HepG2 (cell line): ENCODE measurements around the gene ATP13A2.
"Not testable (repeated sequence)": the region's sequence is repeated elsewhere in the genome, so short reads cannot be mapped to it uniquely, and the experiment has no call there.

Experiments
- BRF2 ChIP-seq: sonication (generic); formaldehyde crosslinking; IDR thresholded peaks from 2 replicates; pipeline ENCODE4 v1.8.1; 2022; ENCODE audit warnings: mild to moderate bottlenecking, missing genetic modification reagents
- CTCF ChIP-seq: sonication (generic); formaldehyde crosslinking; IDR thresholded peaks from 2 replicates; pipeline ENCODE4 v1.5.0; 2020; ENCODE audit warnings: mild to moderate bottlenecking, missing genetic modification reagents, moderate library complexity
- HDAC6 ChIP-seq: fragments of 200-600 bp; sonication (generic); IDR thresholded peaks from 2 replicates; pipeline ENCODE4 v1.7.0; 2017; ENCODE audit warnings: mild to moderate bottlenecking, antibody characterized with exemption, low read length, low read depth
- HMGXB4 ChIP-seq, 2 experiments: sonication (generic) in 1 of 2; formaldehyde crosslinking in 1 of 2; IDR thresholded peaks; 2 replicates each; pipeline versions ENCODE4 v1.4.0 to v1.6.1; 2018 to 2020; ENCODE audit warnings: missing genetic modification reagents in 2 of 2, borderline replicate concordance in 1 of 2, low read depth in 1 of 2, mild to moderate bottlenecking in 1 of 2, missing biosample characterization in 1 of 2
- HNRNPH1 ChIP-seq: fragments of 200-400 bp; formaldehyde crosslinking; optimal IDR thresholded peaks from 2 replicates; pipeline ENCODE3; 2017; ENCODE audit warnings: mild to moderate bottlenecking, low read depth, low read length
- KLF12 ChIP-seq: sonication (generic); formaldehyde crosslinking; IDR thresholded peaks from 2 replicates; pipeline ENCODE4 v1.4.0; 2020; ENCODE audit warnings: missing genetic modification reagents, borderline replicate concordance
- MYC ChIP-seq: sonication (generic); formaldehyde crosslinking; IDR thresholded peaks from 2 replicates; pipeline ENCODE4 v1.9.0; 2021; ENCODE audit warnings: missing genetic modification reagents, borderline replicate concordance
- NR2C2 ChIP-seq: sonication (generic); formaldehyde crosslinking; IDR thresholded peaks from 2 replicates; pipeline ENCODE4 v1.4.0; 2020; ENCODE audit warnings: missing genetic modification reagents, mild to moderate bottlenecking, moderate library complexity, borderline replicate concordance
- YY1 ChIP-seq: IDR thresholded peaks from 2 replicates; pipeline ENCODE4 v1.6.1; 2011; ENCODE audit warnings: low read length, low read depth, moderate library complexity, mild to moderate bottlenecking; ENCODE audit not compliant: insufficient read depth, insufficient replicate concordance
- ZNF616 ChIP-seq: sonication (generic); formaldehyde crosslinking; IDR thresholded peaks from 2 replicates; pipeline ENCODE4 v1.5.0; 2020; ENCODE audit warnings: low read depth, mild to moderate bottlenecking, missing genetic modification reagents
- ZNF674 ChIP-seq: sonication (generic); formaldehyde crosslinking; IDR thresholded peaks from 2 replicates; pipeline ENCODE4 v1.5.0; 2020; ENCODE audit warnings: low read depth, mild to moderate bottlenecking, missing genetic modification reagents
- ZZZ3 ChIP-seq: sonication (generic); formaldehyde crosslinking; IDR thresholded peaks from 2 replicates; pipeline ENCODE4 v1.4.0; 2020; ENCODE audit warnings: missing genetic modification reagents, mild to moderate bottlenecking, borderline replicate concordance
- TF ChIP-seq, protein P1 (sequence below), 2 experiments: IDR thresholded peaks; 2 replicates each; pipeline ENCODE4 v1.6.1; 2011 to 2012; ENCODE audit warnings: low read length in 2 of 2, borderline replicate concordance in 1 of 2, low read depth in 1 of 2, mild to moderate bottlenecking in 1 of 2, moderate library complexity in 1 of 2

DNA sequence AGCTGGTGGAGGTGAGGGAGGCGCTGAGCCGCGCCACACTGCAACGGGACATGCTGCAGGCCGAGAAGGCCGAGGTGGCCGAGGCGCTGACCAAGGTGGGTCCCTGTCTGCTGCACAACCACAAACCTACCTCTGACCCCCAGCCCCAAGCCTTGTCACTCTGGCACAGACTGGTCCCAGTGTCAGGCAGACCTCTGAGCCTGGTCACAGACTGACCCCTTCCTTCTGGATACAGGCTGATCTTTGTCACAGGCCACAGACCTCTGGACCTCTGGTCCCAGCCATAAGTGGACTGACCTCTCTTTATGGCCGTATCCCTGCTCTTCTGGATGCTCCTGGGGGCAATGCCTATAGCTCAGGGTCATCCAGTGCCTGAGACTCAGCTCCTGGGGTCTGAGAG is 66.2 kb downstream of the ATP13A2 start:
- not testable (repeated sequence) for TF ChIP-seq HNRNPH1; CTCF (CRISPR knock-in tag); MYC (CRISPR knock-in tag); HMGXB4 (CRISPR knock-in tag; IDR thresholded peaks at IDR 0.05; ENCODE audit: borderline replicate concordance in 1 of 2, low read depth in 1 of 2); HDAC6; NR2C2; ZNF674 (CRISPR knock-in tag); ZZZ3 (CRISPR knock-in tag); KLF12 (CRISPR knock-in tag); ZNF616 (CRISPR knock-in tag); YY1; BRF2
- TF ChIP-seq, protein P1, sequence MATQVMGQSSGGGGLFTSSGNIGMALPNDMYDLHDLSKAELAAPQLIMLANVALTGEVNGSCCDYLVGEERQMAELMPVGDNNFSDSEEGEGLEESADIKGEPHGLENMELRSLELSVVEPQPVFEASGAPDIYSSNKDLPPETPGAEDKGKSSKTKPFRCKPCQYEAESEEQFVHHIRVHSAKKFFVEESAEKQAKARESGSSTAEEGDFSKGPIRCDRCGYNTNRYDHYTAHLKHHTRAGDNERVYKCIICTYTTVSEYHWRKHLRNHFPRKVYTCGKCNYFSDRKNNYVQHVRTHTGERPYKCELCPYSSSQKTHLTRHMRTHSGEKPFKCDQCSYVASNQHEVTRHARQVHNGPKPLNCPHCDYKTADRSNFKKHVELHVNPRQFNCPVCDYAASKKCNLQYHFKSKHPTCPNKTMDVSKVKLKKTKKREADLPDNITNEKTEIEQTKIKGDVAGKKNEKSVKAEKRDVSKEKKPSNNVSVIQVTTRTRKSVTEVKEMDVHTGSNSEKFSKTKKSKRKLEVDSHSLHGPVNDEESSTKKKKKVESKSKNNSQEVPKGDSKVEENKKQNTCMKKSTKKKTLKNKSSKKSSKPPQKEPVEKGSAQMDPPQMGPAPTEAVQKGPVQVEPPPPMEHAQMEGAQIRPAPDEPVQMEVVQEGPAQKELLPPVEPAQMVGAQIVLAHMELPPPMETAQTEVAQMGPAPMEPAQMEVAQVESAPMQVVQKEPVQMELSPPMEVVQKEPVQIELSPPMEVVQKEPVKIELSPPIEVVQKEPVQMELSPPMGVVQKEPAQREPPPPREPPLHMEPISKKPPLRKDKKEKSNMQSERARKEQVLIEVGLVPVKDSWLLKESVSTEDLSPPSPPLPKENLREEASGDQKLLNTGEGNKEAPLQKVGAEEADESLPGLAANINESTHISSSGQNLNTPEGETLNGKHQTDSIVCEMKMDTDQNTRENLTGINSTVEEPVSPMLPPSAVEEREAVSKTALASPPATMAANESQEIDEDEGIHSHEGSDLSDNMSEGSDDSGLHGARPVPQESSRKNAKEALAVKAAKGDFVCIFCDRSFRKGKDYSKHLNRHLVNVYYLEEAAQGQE (IDR thresholded peaks at IDR 0.05; ENCODE audit: borderline replicate concordance in 1 of 2, low read depth in 1 of 2, low read length in 2 of 2) = not testable (repeated sequence)
